ENCODE data around the gene PARVA. TPM values are rescaled to one million over a fixed set of nuclear protein-coding genes. Genes with fewer than 3 reads are reported as not detected.

The PARVA gene
- total RNA-seq, 4 donors from 2014 or later, result 64.0 to 164 (median 93.5) TPM

- ATAC-seq (ENCODE audit: low FRiP score) (no peak), DNase-seq (ENCODE audit: low spot score) (no peak)
- no peak for TF ChIP-seq CTCF (IDR thresholded peaks at IDR 0.05)
Observed at GRCh38 chr11:12449961-12450715, 72.8 kb downstream of the PARVA start.

- DNase-seq (ENCODE audit: low spot score), result no peak
- no peak for ATAC-seq (ENCODE audit: low FRiP score)
- TF ChIP-seq CTCF (IDR thresholded peaks at IDR 0.05), result no peak
Observed at GRCh38 chr11:12451179-12451814, 73.9 kb downstream of the PARVA start.

- DNase-seq (ENCODE audit: low spot score), result no peak
- ATAC-seq (ENCODE audit: low FRiP score), result no peak
- TF ChIP-seq CTCF (IDR thresholded peaks at IDR 0.05), result no peak
Observed at GRCh38 chr11:12453243-12453642, 75.9 kb downstream of the PARVA start.

GRCh38 chr11:12454782-12455181, 77.4 kb downstream of the PARVA start:
- DNase-seq (ENCODE audit: low spot score) (no peak), ATAC-seq (ENCODE audit: low FRiP score) (no peak)
- no peak for TF ChIP-seq CTCF (IDR thresholded peaks at IDR 0.05)

- DNase-seq (ENCODE audit: low spot score) (no peak), ATAC-seq (ENCODE audit: low FRiP score) (peak; percentile 45)
- no peak for TF ChIP-seq CTCF (IDR thresholded peaks at IDR 0.05)
Observed at GRCh38 chr11:12455938-12456337, 78.6 kb downstream of the PARVA start.

- no peak for DNase-seq (ENCODE audit: low spot score)
- ATAC-seq (ENCODE audit: low FRiP score), result no peak
- no peak for TF ChIP-seq CTCF (IDR thresholded peaks at IDR 0.05)
Observed at GRCh38 chr11:12456651-12457579, 79.5 kb downstream of the PARVA start.

Data from omental fat pad (tissue), 4 donors.